ENCODE results near the gene ADGRV1. TPM values are rescaled to one million over a fixed set of nuclear protein-coding genes. Genes with fewer than 3 reads are reported as not detected.

ADGRV1 gene
- total and polyA plus RNA-seq, 9 of the 15 experiments (the other 6 are each of a cell fraction or from before 2014, with no cell fraction given) = 21.7 to 156 (median 58.2) TPM

DNA sequence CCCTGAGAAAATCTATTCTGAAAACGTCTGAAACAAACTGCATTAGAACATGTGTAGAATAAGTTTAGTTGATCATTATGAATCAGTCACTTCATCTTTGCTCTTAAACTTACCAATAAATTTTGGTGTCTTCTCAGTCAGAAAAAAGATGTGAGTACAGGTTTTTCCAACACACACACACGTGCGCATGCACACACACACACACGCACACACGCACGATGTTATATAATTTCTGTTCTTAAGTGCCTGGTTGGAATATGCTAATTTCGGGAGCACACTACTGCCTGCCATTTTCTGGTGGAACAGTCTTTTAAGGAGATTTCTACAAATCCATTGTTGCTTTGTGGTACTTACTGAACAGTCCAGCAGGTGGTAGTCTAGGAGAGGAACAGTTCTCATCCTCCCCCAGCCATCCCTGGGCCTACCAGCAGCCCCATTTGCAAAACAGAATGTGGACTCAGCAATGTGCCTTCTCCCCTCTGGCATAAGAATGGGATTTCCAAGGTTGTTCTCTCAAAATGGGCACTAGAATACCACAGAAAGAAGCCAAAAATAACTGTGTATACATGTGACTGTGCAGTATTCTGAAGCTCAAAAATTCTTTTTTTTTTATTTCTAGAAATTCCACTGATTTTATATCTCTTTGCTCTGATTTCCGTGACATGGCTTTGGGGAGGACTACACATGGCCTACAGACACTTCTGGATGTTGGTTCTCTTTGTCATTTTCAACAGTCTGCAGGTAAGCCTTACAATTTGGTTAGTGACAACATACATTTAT lies 543.2 kb downstream of the ADGRV1 start:
- Histone ChIP-seq H3K9me3 (replicated peaks; ENCODE audit: control insufficient read depth, insufficient read depth, low read depth, low read length) (no peaks in the 10 kb centered on the region), H3K27me3 (ENCODE audit: control insufficient read depth in 2 of 2, insufficient read depth in 2 of 2, low read length in 2 of 2) (no peaks in the 10 kb centered on the region), H2AFZ (ENCODE audit: low read depth, low read length) (peak overlapping the region; percentile 20; the same call in 1 of the 2 replicates), H3K27ac (ENCODE audit: extremely low read depth, low read depth, low read length) (no peak overlapping the region), H3K36me3 (ENCODE audit: control insufficient read depth, insufficient read depth, low read length) (peaks cover 33% of the 10 kb centered on the region; the same call in 1 of the 3 replicates), H3K4me1 (replicated peaks in 1 of 2; ENCODE audit: control insufficient read depth in 2 of 2, insufficient read depth in 2 of 2, low read length in 2 of 2) (no peaks in the 10 kb centered on the region), H3K4me3 (no peak overlapping the region), H3K9me1 (ENCODE audit: control insufficient read depth, insufficient read depth, low read length) (no peaks in the 10 kb centered on the region), H3K9ac (ENCODE audit: insufficient read depth in 1 of 2, low read depth in 2 of 2, low read length in 2 of 2) (no peak overlapping the region), H4K20me1 (replicated peaks; ENCODE audit: control insufficient read depth, insufficient read depth, low read length) (no peaks in the 10 kb centered on the region), H3K4me2 (ENCODE audit: insufficient read depth, low read length) (no peak overlapping the region), H3K79me2 (ENCODE audit: control insufficient read depth, insufficient read depth, low read length) (no peaks in the 10 kb centered on the region)
- DNase-seq (ENCODE audit: extremely low read depth in 1 of 4, low spot score in 3 of 4) (peak; percentile 54 to 70 (median 63)), ATAC-seq (peak; percentile 99), FAIRE-seq (peak; percentile 89)
- ChIA-PET POLR2A (no interaction called here), CTCF (ENCODE audit: low intra/inter-chr PET ratio) (interaction anchor here (0.6 to 6.5 kb wide), 6 partner anchors 124 to 318 kb away, joined by 3 to 104 read pairs (median 5); partner anchors contain the start of gene ARRDC3)
- 51% methylated on average over 8 of the region's 8 CpGs for WGBS (ENCODE audit: insufficient coverage, low coverage, missing lambda C conversion rate)
- no TSS peak for BruUV-seq (replicated peaks)
- in situ Hi-C loops (cut with MboI) (loop anchor here (10.0 kb wide), 1 partner anchor 283 kb away; the partner anchor contains the start of gene ARRDC3), intact Hi-C loops (cut with micrococcal nuclease) (loop anchor here (1.0 to 5.0 kb wide), 6 partner anchors 81 to 318 kb away; no protein-coding TSS in a partner anchor)
- no peak for TF ChIP-seq FOXM1 (IDR thresholded peaks at IDR 0.05; ENCODE audit: low read depth)
- TF ChIP-seq FOXM1 (CRISPR knock-in tag; IDR thresholded peaks at IDR 0.05; ENCODE audit: low read depth) = no peak
- TF ChIP-seq CBX5 (IDR thresholded peaks at IDR 0.05; ENCODE audit: borderline replicate concordance, low read depth) = no peak
- TF ChIP-seq GTF2A2 (tag; IDR thresholded peaks at IDR 0.05) = no peak
- no peak for TF ChIP-seq PTBP1 (IDR thresholded peaks at IDR 0.05; ENCODE audit: low read depth, low read length)
- TF ChIP-seq ZNF316 (IDR thresholded peaks at IDR 0.05) = peak; percentile 15; the same call in 1 of the 2 replicates
- no peak for TF ChIP-seq BMI1 (IDR thresholded peaks at IDR 0.05; ENCODE audit: low read length)
- TF ChIP-seq ZBTB17 (CRISPR knock-in tag; IDR thresholded peaks at IDR 0.05) = no peak
- TF ChIP-seq CBX2 (IDR thresholded peaks at IDR 0.05; ENCODE audit: insufficient read depth, low read length, poor library complexity, severe bottlenecking) = no peak
- TF ChIP-seq KLF16 (IDR thresholded peaks at IDR 0.05) = peak; percentile 38; the same call in 1 of the 2 replicates
- TF ChIP-seq EHMT2 (IDR thresholded peaks at IDR 0.05) = peak; percentile 37; the same call in 1 of the 2 replicates
- 0 out of 2 replicates have a peak, but pooled peaks have one; percentile 36 for TF ChIP-seq HDGF (IDR thresholded peaks at IDR 0.05)
- TF ChIP-seq ZNF79 (CRISPR knock-in tag; IDR thresholded peaks at IDR 0.05; ENCODE audit: low read depth) = no peak
- TF ChIP-seq SMC3 (conservative IDR thresholded peaks at IDR 0.05; ENCODE audit: insufficient read depth, low read depth, low read length) = peak; percentile 81
- TF ChIP-seq FOXK2 (conservative IDR thresholded peaks at IDR 0.05 in 1 of 2, IDR thresholded peaks at IDR 0.05 in 1 of 2; ENCODE audit: low read depth in 2 of 2) = 0 out of 4 replicates have a peak, but pooled peaks of 1 of the 2 experiments have one; percentile 29
- TF ChIP-seq, protein P1, sequence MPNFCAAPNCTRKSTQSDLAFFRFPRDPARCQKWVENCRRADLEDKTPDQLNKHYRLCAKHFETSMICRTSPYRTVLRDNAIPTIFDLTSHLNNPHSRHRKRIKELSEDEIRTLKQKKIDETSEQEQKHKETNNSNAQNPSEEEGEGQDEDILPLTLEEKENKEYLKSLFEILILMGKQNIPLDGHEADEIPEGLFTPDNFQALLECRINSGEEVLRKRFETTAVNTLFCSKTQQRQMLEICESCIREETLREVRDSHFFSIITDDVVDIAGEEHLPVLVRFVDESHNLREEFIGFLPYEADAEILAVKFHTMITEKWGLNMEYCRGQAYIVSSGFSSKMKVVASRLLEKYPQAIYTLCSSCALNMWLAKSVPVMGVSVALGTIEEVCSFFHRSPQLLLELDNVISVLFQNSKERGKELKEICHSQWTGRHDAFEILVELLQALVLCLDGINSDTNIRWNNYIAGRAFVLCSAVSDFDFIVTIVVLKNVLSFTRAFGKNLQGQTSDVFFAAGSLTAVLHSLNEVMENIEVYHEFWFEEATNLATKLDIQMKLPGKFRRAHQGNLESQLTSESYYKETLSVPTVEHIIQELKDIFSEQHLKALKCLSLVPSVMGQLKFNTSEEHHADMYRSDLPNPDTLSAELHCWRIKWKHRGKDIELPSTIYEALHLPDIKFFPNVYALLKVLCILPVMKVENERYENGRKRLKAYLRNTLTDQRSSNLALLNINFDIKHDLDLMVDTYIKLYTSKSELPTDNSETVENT (CRISPR knock-in tag; IDR thresholded peaks at IDR 0.05) = no peak
- peak; percentile 51; the same call in 1 of the 2 replicates for TF ChIP-seq STAG1 (CRISPR knock-in tag; IDR thresholded peaks at IDR 0.05; ENCODE audit: borderline replicate concordance)
- TF ChIP-seq, protein P2, sequence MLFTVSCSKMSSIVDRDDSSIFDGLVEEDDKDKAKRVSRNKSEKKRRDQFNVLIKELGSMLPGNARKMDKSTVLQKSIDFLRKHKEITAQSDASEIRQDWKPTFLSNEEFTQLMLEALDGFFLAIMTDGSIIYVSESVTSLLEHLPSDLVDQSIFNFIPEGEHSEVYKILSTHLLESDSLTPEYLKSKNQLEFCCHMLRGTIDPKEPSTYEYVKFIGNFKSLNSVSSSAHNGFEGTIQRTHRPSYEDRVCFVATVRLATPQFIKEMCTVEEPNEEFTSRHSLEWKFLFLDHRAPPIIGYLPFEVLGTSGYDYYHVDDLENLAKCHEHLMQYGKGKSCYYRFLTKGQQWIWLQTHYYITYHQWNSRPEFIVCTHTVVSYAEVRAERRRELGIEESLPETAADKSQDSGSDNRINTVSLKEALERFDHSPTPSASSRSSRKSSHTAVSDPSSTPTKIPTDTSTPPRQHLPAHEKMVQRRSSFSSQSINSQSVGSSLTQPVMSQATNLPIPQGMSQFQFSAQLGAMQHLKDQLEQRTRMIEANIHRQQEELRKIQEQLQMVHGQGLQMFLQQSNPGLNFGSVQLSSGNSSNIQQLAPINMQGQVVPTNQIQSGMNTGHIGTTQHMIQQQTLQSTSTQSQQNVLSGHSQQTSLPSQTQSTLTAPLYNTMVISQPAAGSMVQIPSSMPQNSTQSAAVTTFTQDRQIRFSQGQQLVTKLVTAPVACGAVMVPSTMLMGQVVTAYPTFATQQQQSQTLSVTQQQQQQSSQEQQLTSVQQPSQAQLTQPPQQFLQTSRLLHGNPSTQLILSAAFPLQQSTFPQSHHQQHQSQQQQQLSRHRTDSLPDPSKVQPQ (CRISPR knock-in tag; IDR thresholded peaks at IDR 0.05; ENCODE audit: borderline replicate concordance) = no peak
- no peak for TF ChIP-seq ZNF431 (CRISPR knock-in tag; IDR thresholded peaks at IDR 0.05)

All from K562 (cell line).